Activated CD4-positive, alpha-beta T cell treated with anti-CD3 and anti-CD28 coated beads for 4 hours (primary cell): ENCODE data around the gene KIF19.

Experiments
- DNase-seq, 2 donors: peaks; one replicate each; pipeline ENCODE4 v3.0.0-alpha.2; 2020

KIF19 gene

GRCh38 chr17:74304184-74304583 is 21.8 kb upstream of the KIF19 start:
- DNase-seq, result no peak

DNA sequence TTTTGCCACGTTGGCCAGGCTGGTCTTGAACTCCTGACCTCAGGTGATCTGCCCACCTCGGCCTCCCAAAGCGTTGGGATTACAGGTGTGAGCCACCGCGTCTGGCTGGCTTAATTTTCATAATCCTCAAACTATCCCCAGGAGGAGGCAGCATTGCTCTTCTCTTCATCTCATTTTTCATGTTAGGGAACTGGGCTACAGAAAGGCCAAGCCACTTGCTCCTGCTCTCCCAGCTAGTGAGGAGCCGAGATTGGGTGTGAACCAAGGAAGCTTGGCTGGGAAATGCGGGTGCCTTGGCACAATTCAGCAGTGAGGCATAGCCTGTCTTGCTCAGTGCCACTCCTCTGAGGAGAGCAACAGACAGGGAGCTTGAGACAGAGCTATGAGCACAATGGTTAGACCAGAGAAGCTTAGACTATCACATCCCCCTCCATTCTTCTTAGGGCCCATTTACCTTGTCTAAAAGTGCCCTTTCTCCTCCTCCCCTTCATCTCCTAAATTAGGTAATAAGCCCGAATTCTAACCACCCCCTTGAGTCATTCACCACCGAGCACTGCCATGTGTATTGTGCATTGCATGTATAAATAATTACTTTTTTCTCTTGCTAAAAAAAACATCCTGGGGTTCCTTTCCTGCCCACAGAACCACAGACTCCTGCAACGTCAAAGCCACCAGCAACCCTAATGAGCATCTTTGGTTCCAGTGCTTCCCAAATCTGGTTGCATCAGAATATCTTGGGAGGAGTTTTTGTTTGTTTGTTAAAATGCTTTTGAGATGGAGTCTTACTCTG is 20.0 kb upstream of the KIF19 start:
- no peak for DNase-seq

- DNase-seq, result no peak
Observed at GRCh38 chr17:74307984-74308773, 17.8 kb upstream of the KIF19 start.

- DNase-seq, result no peak
Observed at GRCh38 chr17:74309902-74310301, 16.1 kb upstream of the KIF19 start.

DNA sequence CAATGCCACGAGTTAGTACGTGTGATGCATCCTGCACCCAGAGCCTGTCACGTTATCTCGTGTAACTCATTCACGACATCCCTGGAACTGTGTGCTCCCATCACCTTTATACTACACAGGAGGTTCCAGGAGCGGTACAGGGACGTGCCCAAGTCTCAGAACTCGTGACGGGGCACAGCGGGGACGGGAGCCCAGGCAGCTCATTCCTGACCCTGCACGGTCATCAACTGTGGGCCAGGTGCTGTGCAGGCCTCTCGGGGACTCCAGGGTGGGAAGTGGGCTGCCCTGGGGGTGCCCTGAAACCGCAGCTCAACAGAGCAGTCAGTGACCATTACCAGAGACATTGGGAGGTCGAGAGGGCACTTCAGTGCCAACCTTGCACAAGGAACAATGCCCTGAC is 11.1 kb upstream of the KIF19 start:
- no peak for DNase-seq

- DNase-seq, result no peak
Observed at GRCh38 chr17:74316220-74316619, 9.8 kb upstream of the KIF19 start.

DNA sequence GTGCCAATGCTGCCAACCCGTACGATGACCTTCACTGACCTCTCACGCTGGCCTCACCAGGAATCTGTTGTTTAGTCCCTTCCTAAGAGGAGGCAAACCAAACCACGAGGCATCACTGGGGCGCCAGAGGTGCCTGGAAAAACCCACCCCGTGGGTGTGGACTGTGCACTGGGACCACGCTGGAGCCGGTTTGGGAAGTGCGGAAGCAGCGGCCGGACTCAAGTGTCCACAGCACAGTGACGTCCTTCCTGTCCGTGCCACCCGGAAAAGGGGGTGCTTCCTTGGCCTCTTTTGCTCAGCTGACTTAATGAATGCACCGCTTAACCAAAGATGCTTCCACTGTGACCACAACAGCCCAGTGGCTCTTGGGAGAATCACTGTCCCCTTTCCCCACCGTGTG is 9.0 kb upstream of the KIF19 start:
- DNase-seq, result no peak

DNA sequence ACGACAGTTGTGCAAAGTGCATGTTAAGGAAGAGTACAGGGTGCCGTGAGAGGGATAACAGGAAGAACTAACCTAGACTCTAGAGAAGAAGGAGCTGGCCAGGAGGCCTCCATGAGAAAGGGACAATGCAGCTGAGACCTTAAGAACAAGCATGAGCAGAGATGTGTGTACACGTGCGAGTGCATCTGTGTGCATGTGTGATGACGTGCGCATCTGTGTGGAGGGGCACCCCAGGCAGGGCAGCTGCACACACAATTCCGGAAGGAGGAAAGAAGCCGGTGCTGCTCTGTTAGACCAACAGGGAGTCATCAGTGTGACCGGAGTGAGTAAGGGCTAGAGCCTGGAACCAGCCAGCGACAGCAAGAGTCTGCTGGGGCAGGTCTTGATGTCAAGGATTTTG is 7.6 kb upstream of the KIF19 start:
- no peak for DNase-seq

DNA sequence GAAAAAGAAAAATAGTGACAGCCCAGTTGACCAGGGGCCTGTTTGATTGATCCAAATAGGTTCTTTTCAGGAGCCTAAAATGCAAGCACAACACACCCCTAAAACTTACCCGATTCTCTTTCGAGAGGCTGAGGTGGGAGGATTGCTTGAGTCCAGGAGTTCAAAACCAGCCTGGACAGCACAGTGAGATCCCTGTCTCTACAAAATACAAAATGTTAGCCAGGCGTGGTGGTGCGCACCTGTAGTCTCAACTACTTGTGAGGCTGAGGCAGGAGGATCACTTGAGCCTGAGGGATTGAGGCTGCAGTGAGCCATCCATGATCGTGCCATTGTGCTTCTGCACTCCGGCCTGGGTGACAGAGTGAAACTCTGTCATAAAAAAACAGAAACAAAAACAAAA is 1.5 kb upstream of the KIF19 start:
- DNase-seq, result no peak

DNA sequence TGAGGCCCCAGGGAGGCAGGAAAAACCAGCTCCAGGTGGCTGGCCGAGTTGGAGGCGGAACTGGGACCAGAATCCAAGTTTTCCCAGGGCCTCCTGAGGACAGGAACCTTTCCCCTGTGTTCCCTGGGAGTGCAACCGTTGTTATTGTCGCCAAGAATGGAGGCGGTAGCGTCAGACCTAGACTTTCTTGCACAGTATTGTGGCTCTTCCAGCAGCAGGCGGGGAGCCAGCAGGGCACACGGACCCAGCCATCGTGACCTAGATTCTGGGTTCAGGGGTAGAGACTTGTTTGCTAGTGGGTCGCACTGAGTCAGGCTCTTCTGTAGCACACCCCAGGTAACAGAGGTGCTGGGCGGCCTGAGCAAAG is 667 bp upstream of the KIF19 start:
- DNase-seq, result no peak

DNA sequence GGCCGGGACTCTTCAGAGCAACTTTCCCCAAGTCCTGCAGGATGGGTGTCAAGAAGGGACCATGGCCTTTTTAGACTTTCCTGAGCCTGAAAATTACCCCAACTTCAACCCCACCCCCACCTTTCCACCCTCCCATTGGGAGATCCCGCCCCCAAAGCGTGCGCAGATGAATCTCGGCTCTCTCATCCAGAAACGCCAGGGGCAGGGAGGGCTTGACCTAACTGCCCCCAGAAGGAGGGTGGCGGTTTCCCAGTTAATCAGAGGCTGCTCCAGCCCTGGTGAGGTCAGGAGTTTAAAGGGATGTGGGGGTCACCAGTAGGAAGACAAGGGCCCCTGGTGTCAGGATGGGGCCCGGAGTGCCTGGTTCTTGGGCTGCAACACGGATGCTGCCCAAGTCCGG is 480 bp downstream of the KIF19 start:
- no peak for DNase-seq

- no peak for DNase-seq
Observed at GRCh38 chr17:74328487-74328886, 2.5 kb downstream of the KIF19 start.

DNA sequence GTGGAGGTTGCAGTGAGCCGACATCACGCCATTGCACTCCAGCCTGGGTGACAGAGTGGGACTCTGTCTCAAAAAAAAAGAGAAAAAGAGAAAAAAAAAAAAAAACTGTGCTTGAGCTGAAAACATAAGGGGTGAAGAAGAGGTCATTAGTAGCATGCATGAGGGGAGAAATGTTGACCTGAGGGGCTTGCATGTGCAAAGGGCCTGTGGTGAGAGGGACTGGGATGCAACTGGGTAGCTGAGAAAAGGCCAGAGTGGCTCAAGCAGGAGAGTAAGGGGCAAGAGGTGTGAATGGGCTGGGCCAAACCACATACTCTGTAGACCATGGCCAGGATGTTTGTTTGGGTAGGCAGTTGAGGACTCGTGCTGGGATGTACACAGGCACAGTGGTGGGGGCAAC is 3.4 kb downstream of the KIF19 start:
- no peak for DNase-seq

DNA sequence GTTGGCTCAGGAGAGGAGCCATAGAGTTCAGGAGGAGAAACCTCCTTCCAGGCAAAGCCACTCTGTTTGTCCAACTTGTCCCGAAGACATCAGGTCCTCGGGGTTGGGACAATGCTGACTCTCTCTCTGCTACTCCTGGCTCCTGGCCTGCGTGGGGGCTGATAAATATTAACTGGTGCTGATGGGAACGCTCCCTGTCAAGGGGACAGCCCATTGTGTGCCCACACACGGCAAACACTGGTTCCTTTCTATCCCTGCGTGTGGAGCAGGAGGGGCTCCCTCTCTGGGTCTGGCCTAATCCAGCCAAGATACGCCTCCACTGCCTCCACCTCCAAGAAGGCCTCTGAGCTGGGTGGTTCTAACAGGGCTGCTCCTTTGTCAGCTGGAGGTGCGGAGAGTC is 4.4 kb downstream of the KIF19 start:
- DNase-seq, result no peak

- no peak for DNase-seq
Observed at GRCh38 chr17:74332017-74332650, 6.1 kb downstream of the KIF19 start.

- no peak for DNase-seq
Observed at GRCh38 chr17:74332763-74333283, 6.8 kb downstream of the KIF19 start.

- no peak for DNase-seq
Observed at GRCh38 chr17:74334393-74335039, 8.5 kb downstream of the KIF19 start.

GRCh38 chr17:74335529-74336062 is 9.6 kb downstream of the KIF19 start:
- no peak for DNase-seq

- DNase-seq, result no peak
Observed at GRCh38 chr17:74336307-74336706, 10.3 kb downstream of the KIF19 start.

GRCh38 chr17:74337834-74338500 is 11.9 kb downstream of the KIF19 start:
- DNase-seq, result no peak

DNA sequence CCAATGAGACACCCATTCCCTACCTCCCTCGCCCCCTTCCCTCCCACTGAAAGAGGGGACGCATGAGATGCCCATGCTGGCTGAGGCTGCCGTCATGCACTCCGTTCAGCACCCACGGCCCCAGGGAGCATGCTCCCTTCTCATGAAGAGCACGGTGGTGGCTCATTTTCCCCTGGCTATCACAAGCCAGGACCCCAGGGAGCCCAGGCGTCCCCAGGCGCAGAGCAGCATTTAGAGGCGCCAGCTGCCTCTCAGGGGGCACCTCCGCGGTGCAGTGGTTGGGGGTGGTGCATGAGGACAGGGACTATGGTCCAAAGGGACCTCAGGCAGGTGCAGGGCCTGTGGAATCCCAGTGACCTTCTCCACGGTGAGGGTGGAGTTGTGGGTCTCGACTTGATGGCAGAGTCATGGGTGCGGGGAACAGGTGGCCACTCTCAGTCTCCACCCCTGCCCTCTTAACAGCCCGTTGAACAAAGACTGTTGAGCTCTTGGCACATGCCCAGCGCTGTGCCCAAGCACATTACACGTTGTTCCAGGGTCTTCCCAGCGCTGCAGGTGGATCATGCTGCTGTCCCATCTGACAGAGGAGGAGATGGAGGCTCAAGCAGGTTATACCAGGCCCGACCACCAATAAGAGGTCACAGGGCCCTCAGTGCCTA is 13.6 kb downstream of the KIF19 start:
- no peak for DNase-seq
